ENCODE results near the gene PDE2A.
A peak's percentile ranks its signal among the peaks of the same experiment; 100 is the strongest.

PDE2A gene

GRCh38 chr11:72637926-72638325, 36.3 kb downstream of the PDE2A start:
- DNase-seq: no peak

- DNase-seq: no peak
These were observed 37.0 kb downstream of the PDE2A start for GRCh38 chr11:72637198-72637597.

- no peak for DNase-seq
These were observed 37.8 kb downstream of the PDE2A start for GRCh38 chr11:72636376-72636775.

GRCh38 chr11:72635933-72636332, 38.3 kb downstream of the PDE2A start:
- no peak for DNase-seq

- DNase-seq: peak in 6 of 56 donors; percentile 23 to 53 (median 32)
These were observed 38.8 kb downstream of the PDE2A start for GRCh38 chr11:72635309-72635915.

GRCh38 chr11:72634472-72635095, 39.6 kb downstream of the PDE2A start:
- DNase-seq: peak in 1 of 56 donors; percentile 16

GRCh38 chr11:72634016-72634415, 40.2 kb downstream of the PDE2A start:
- DNase-seq: no peak

- DNase-seq: no peak
These were observed 41.2 kb downstream of the PDE2A start for GRCh38 chr11:72633068-72633467.

GRCh38 chr11:72631806-72632731, 42.2 kb downstream of the PDE2A start:
- peak in 38 of 56 donors; percentile 10 to 74 (median 34) for DNase-seq

- DNase-seq: peak in 30 of 56 donors; percentile 17 to 68 (median 41)
These were observed 43.9 kb downstream of the PDE2A start for GRCh38 chr11:72630104-72630852.

- DNase-seq: peak in 33 of 56 donors; percentile 15 to 79 (median 41)
These were observed 45.0 kb downstream of the PDE2A start for GRCh38 chr11:72629266-72629665.

GRCh38 chr11:72627594-72628281, 46.5 kb downstream of the PDE2A start:
- DNase-seq: peak in 47 of 56 donors; percentile 25 to 80 (median 60)

- DNase-seq: peak in 12 of 56 donors; percentile 9 to 58 (median 26)
These were observed 47.7 kb downstream of the PDE2A start for GRCh38 chr11:72626414-72626936.

GRCh38 chr11:72625691-72626413, 48.4 kb downstream of the PDE2A start:
- DNase-seq: peak in 6 of 56 donors; percentile 9 to 30 (median 20)

- DNase-seq: peak in 3 of 56 donors; percentile 22 to 28 (median 23)
These were observed 49.6 kb downstream of the PDE2A start for GRCh38 chr11:72624496-72625201.

GRCh38 chr11:72623052-72623451, 51.2 kb downstream of the PDE2A start:
- no peak for DNase-seq

- no peak for DNase-seq
These were observed 53.1 kb downstream of the PDE2A start for GRCh38 chr11:72621008-72621610.

GRCh38 chr11:72618803-72619202, 55.4 kb downstream of the PDE2A start:
- no peak for DNase-seq
